IMR-90 (cell line): Measurements from ENCODE around the gene P2RX5. TPM values are rescaled to one million over a fixed set of nuclear protein-coding genes. Genes with fewer than 3 reads are reported as not detected.

ENCODE experiments used
- ATAC-seq: fragments of 200-7000 bp; cut with Tn5 transposase; 2 replicates; pipeline ENCODE4 v1.9.1; 2020; ENCODE audit warnings: low read depth, mild to moderate bottlenecking, moderate library complexity
- BruUV-seq: library from RNA; stranded (reverse); fragments of 400-500 nt; replicated peaks from 2 replicates; lab custom pipeline; 2021; lab: Mats Ljungman, UMichigan
- CTCF ChIA-PET: fragments of 300-600 bp; formaldehyde crosslinking; extraction: SDS; loops from one replicate; lab custom pipeline; 2021; ENCODE audit warnings: antibody characterized with exemption; lab: Yijun Ruan, JAX
- POLR2A ChIA-PET: fragments of 300-600 bp; sonication (Branson Sonifier 250); formaldehyde crosslinking; loops from one replicate; lab custom pipeline; 2022; ENCODE audit warnings: antibody characterized with exemption; ENCODE audit not compliant: unreplicated experiment; lab: Charles Lee
- DNase-seq: peaks from one replicate; pipeline ENCODE4 v3.0.0; 2013
- H2AFZ ChIP-seq: replicated peaks from 2 replicates; pipeline ENCODE3; 2013; ENCODE audit warnings: low read length, mild to moderate bottlenecking; ENCODE audit not compliant: poor library complexity
- H2AK5ac ChIP-seq: 2 replicates; pipeline ENCODE4 v1.6.1; 2013; ENCODE audit warnings: low read depth, low read length, inconsistent platforms
- H2AK9ac ChIP-seq: replicated peaks from 2 replicates; pipeline ENCODE3; 2013; ENCODE audit warnings: mild to moderate bottlenecking, low read depth, low read length, moderate library complexity; ENCODE audit not compliant: poor library complexity
- H2BK120ac ChIP-seq: 2 replicates; pipeline ENCODE4 v1.6.1; 2013; ENCODE audit warnings: low read depth, low read length, inconsistent platforms
- H2BK15ac ChIP-seq: 3 replicates; pipeline ENCODE4 v1.6.1; 2013; ENCODE audit warnings: low read depth, low read length, inconsistent platforms
- H2BK20ac ChIP-seq: 2 replicates; pipeline ENCODE4 v1.6.1; 2013; ENCODE audit warnings: low read depth, mild to moderate bottlenecking, inconsistent platforms, low read length, moderate library complexity
- H2BK5ac ChIP-seq: 2 replicates; pipeline ENCODE4 v1.6.1; 2013; ENCODE audit warnings: mild to moderate bottlenecking, low read depth, low read length, inconsistent platforms; ENCODE audit not compliant: poor library complexity, severe bottlenecking
- H3K14ac ChIP-seq: replicated peaks from 2 replicates; pipeline ENCODE4 v1.6.1; 2013; ENCODE audit warnings: low read depth, low read length, inconsistent platforms
- H3K18ac ChIP-seq: 2 replicates; pipeline ENCODE4 v1.6.1; 2013; ENCODE audit warnings: low read depth, low read length, control low read depth
- H3K23ac ChIP-seq: 2 replicates; pipeline ENCODE4 v1.6.1; 2013; ENCODE audit warnings: low read depth, low read length, inconsistent platforms
- H3K27ac ChIP-seq: 2 replicates; pipeline ENCODE4 v1.5.1; 2013; ENCODE audit warnings: mild to moderate bottlenecking, control low read depth, low read length; ENCODE audit not compliant: insufficient read depth
- H3K27me3 ChIP-seq: 2 replicates; pipeline ENCODE4 v1.6.1; 2013; ENCODE audit warnings: low read length; ENCODE audit not compliant: control insufficient read depth, insufficient read depth
- H3K36me3 ChIP-seq: 2 replicates; pipeline ENCODE4 v1.6.1; 2013; ENCODE audit warnings: low read length, mixed read lengths; ENCODE audit not compliant: control insufficient read depth, insufficient read depth
- H3K4ac ChIP-seq: 2 replicates; pipeline ENCODE4 v1.6.1; 2013; ENCODE audit warnings: low read depth, low read length, inconsistent platforms
- H3K4me1 ChIP-seq: 2 replicates; pipeline ENCODE4 v1.6.1; 2013; ENCODE audit warnings: low read length, mixed read lengths; ENCODE audit not compliant: control insufficient read depth, insufficient read depth
- H3K4me2 ChIP-seq: 2 replicates; pipeline ENCODE4 v1.6.1; 2013; ENCODE audit warnings: low read depth, mild to moderate bottlenecking, control low read depth, low read length, moderate library complexity
- H3K4me3 ChIP-seq: 2 replicates; pipeline ENCODE4 v1.5.1; 2013; ENCODE audit warnings: low read depth, mild to moderate bottlenecking, control low read depth, low read length, moderate library complexity; ENCODE audit not compliant: insufficient read depth
- H3K56ac ChIP-seq: 2 replicates; pipeline ENCODE4 v1.6.1; 2013; ENCODE audit warnings: low read length, inconsistent platforms; ENCODE audit not compliant: insufficient read depth; ENCODE audit errors: extremely low read depth
- H3K79me1 ChIP-seq, 2 experiments: 2 replicates each; pipeline ENCODE4 v1.6.1; 2013; ENCODE audit warnings: low read length in 2 of 2, inconsistent platforms in 1 of 2, low read depth in 1 of 2
- H3K9ac ChIP-seq: 2 replicates; pipeline ENCODE4 v1.6.1; 2013; ENCODE audit warnings: low read depth, low read length, control low read depth
- H3K9me1 ChIP-seq: 2 replicates; pipeline ENCODE4 v1.6.1; 2013; ENCODE audit warnings: low read length, inconsistent platforms; ENCODE audit not compliant: insufficient read depth
- H3K9me3 ChIP-seq: 2 replicates; pipeline ENCODE4 v1.6.1; 2013; ENCODE audit warnings: low read length; ENCODE audit not compliant: control insufficient read depth, insufficient read depth
- H4K20me1 ChIP-seq: 2 replicates; pipeline ENCODE4 v1.6.1; 2013; ENCODE audit warnings: low read length, inconsistent platforms; ENCODE audit not compliant: insufficient read depth
- H4K5ac ChIP-seq: 2 replicates; pipeline ENCODE4 v1.6.1; 2013; ENCODE audit warnings: mild to moderate bottlenecking, low read depth, low read length, control low read depth
- H4K8ac ChIP-seq, 2 experiments: 2 replicates each; pipeline ENCODE4 v1.6.1; 2013; ENCODE audit warnings: low read depth in 2 of 2, low read length in 2 of 2, control low read depth in 1 of 2, inconsistent platforms in 1 of 2
- H4K91ac ChIP-seq: 2 replicates; pipeline ENCODE4 v1.6.1; 2013; ENCODE audit warnings: low read depth, low read length, inconsistent platforms; ENCODE audit not compliant: insufficient read depth
- BHLHE40 ChIP-seq: fragments of 150-350 bp; IDR thresholded peaks from 2 replicates; pipeline ENCODE4 v1.6.1; 2016; ENCODE audit warnings: mild to moderate bottlenecking, low read depth, low read length
- CEBPB ChIP-seq: IDR thresholded peaks from 2 replicates; pipeline ENCODE4 v1.6.1; 2012; ENCODE audit warnings: low read depth, low read length, improper control_type of control experiment
- CHD1 ChIP-seq: IDR thresholded peaks from 2 replicates; pipeline ENCODE4 v1.6.1; 2012; ENCODE audit warnings: low read depth, low read length, improper control_type of control experiment
- FOS ChIP-seq: fragments of 150-350 bp; IDR thresholded peaks from 2 replicates; pipeline ENCODE4 v1.6.1; 2016; ENCODE audit warnings: low read depth, low read length
- MAFK ChIP-seq: IDR thresholded peaks from 2 replicates; pipeline ENCODE4 v1.6.1; 2012; ENCODE audit warnings: low read depth, low read length, improper control_type of control experiment
- MAZ ChIP-seq: IDR thresholded peaks from 2 replicates; pipeline ENCODE4 v1.6.1; 2012; ENCODE audit warnings: low read depth, mild to moderate bottlenecking, low read length, improper control_type of control experiment, moderate library complexity, borderline replicate concordance
- MXI1 ChIP-seq: IDR thresholded peaks from 2 replicates; pipeline ENCODE4 v1.6.1; 2012; ENCODE audit warnings: low read depth, mild to moderate bottlenecking, low read length, moderate library complexity, borderline replicate concordance
- NFE2L2 ChIP-seq: fragments of 150-350 bp; IDR thresholded peaks from 2 replicates; pipeline ENCODE4 v1.6.1; 2016; ENCODE audit warnings: low read depth, mild to moderate bottlenecking, low read length
- POLR2A ChIP-seq: IDR thresholded peaks from 2 replicates; pipeline ENCODE4 v1.6.1; 2012; ENCODE audit warnings: mild to moderate bottlenecking, low read depth, low read length
- RAD21 ChIP-seq: IDR thresholded peaks from 2 replicates; pipeline ENCODE4 v1.6.1; 2012; ENCODE audit warnings: low read length, improper control_type of control experiment
- RCOR1 ChIP-seq: IDR thresholded peaks from 2 replicates; pipeline ENCODE4 v1.6.1; 2012; ENCODE audit warnings: mild to moderate bottlenecking, low read length, improper control_type of control experiment; ENCODE audit not compliant: insufficient replicate concordance
- RFX5 ChIP-seq: IDR thresholded peaks from 2 replicates; pipeline ENCODE4 v1.8.0; 2012; ENCODE audit warnings: low read depth, mild to moderate bottlenecking, low read length, moderate library complexity
- SMC3 ChIP-seq: fragments of 150-350 bp; IDR thresholded peaks from 2 replicates; pipeline ENCODE4 v1.6.1; 2016; ENCODE audit warnings: low read depth, mild to moderate bottlenecking, antibody characterized with exemption, low read length, moderate library complexity
- WGBS, 2 experiments: methylation state at CpG; one replicate each; pipeline versions ENCODE4 v1.1.5 to v1.1.7; 2013; ENCODE audit warnings: missing lambda C conversion rate in 2 of 2; ENCODE audit not compliant: insufficient read length in 1 of 2; ENCODE audit errors: extremely low coverage in 2 of 2; 5-methylcytosine and 5-hydroxymethylcytosine counted together
- dilution Hi-C: fragments of 300-500 bp; cut with HindIII; formaldehyde crosslinking; loops from one replicate; pipeline ENCODE4 v1.14.3; 2018; ENCODE audit warnings: low sequenced_read_pairs; ENCODE audit not compliant: unreplicated experiment
- in situ Hi-C: fragments of 300-500 bp; cut with MboI; formaldehyde crosslinking; loops from 3 replicates; pipeline ENCODE4 v1.14.3; 2019; ENCODE audit warnings: low sequenced_read_pairs, inconsistent platforms, mixed read lengths
- intact Hi-C: fragments of 100-400 bp; cut with micrococcal nuclease; formaldehyde crosslinking; loops from 2 replicates; pipeline ENCODE4 v1.10.0; 2022
- polyA plus RNA-seq, 3 experiments: library from polyadenylated mRNA; depleted of rRNA; stranded (reverse); fragments of >200 nt; gene quantifications; 2 replicates each; pipeline ENCODE4 v1.2.3, GENCODE V29; 2012; ENCODE audit warnings: low replicate concordance in 1 of 3
- total RNA-seq: library from RNA; depleted of rRNA; stranded (reverse); fragments of >200 nt; gene quantifications from 2 replicates; pipeline ENCODE4 v1.2.3, GENCODE V29; 2012
- TF ChIP-seq, protein P1 (sequence below): fragments of 150-350 bp; IDR thresholded peaks from 2 replicates; pipeline ENCODE4 v1.6.1; 2016; ENCODE audit warnings: low read depth, mild to moderate bottlenecking, low read length, moderate library complexity, borderline replicate concordance
- TF ChIP-seq, protein P2 (sequence below): fragments of 150-350 bp; IDR thresholded peaks from 2 replicates; pipeline ENCODE4 v1.6.1; 2017; ENCODE audit warnings: mild to moderate bottlenecking, antibody characterized with exemption, low read length, low read depth
- TF ChIP-seq, protein P3 (sequence below): conservative IDR thresholded peaks from 2 replicates; pipeline ENCODE4 v1.5.1; 2012; ENCODE audit warnings: mild to moderate bottlenecking, low read depth, low read length, improper control_type of control experiment

P2RX5 gene
- total and polyA plus RNA-seq, 2 of the 4 experiments (the other 2 are of a cell fraction), result 1.8 to 3.7 TPM

DNA sequence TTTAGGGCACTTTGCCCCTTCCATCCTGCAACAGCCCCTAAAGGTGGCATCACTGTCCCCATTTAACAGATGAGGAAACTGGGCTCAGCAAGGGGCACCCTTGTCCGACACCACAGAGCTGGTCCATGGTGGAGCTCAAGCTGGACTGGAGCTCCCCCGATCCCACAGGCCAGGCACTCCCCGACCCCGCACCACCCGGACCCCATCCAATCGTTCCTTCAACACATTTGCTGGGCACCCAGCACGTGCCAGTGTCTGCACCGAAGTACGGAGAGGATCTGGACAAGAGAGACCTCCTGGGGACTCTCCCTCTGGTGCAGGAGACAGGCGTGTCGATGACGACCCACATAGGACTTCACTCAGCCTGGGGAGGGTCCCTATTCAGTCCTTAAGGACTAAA is 13.9 kb downstream of the P2RX5 start:
- H2AFZ ChIP-seq, result no peak overlapping the region
- no peak overlapping the region for H4K5ac ChIP-seq
- no peak overlapping the region for H3K4me3 ChIP-seq
- H4K8ac ChIP-seq, result no peak overlapping the region
- H3K18ac ChIP-seq, result no peak overlapping the region
- H3K27me3 ChIP-seq, result peaks cover 11% of the 10 kb centered on the region
- no peak overlapping the region for H3K14ac ChIP-seq
- no peak overlapping the region for H3K56ac ChIP-seq
- 72% methylated on average over 3 of the region's 12 CpGs; no CpG with 5 or more reads in 1 of the 2 experiments for whole genome bisulfite sequencing, 2 experiments
- ATAC-seq, result no peak
- H2AK5ac ChIP-seq, result no peak overlapping the region
- no peaks in the 10 kb centered on the region for H3K9me1 ChIP-seq
- H3K4ac ChIP-seq, result no peak overlapping the region
- H3K36me3 ChIP-seq, result no peaks in the 10 kb centered on the region
- in situ Hi-C loops (no loop called here), dilution Hi-C loops (no loop called here), intact Hi-C loops (loop anchor here (5.0 kb wide), 1 partner anchor 40 kb away; the partner anchor contains the start of gene HASPIN)
- no peak overlapping the region for H2BK120ac ChIP-seq
- no peak overlapping the region for H4K91ac ChIP-seq
- no peak overlapping the region for H3K4me2 ChIP-seq
- no peaks in the 10 kb centered on the region for H3K4me1 ChIP-seq
- POLR2A ChIA-PET, result no interaction called here
- BruUV-seq, result no TSS peak
- no peak overlapping the region for H3K27ac ChIP-seq
- no peaks in the 10 kb centered on the region for H3K9me3 ChIP-seq
- H4K20me1 ChIP-seq, result no peaks in the 10 kb centered on the region
- no peak overlapping the region for H3K23ac ChIP-seq
- CTCF ChIA-PET, result interaction anchor here (0.7 to 0.8 kb wide), 2 partner anchors 13 to 57 kb away, joined by 3 read pairs; no protein-coding TSS in a partner anchor
- no peak for DNase-seq
- H3K9ac ChIP-seq, result no peak overlapping the region
- no peak for TF ChIP-seq POLR2A
- no peak for TF ChIP-seq FOS
- TF ChIP-seq BHLHE40, result no peak
- TF ChIP-seq, protein P1, sequence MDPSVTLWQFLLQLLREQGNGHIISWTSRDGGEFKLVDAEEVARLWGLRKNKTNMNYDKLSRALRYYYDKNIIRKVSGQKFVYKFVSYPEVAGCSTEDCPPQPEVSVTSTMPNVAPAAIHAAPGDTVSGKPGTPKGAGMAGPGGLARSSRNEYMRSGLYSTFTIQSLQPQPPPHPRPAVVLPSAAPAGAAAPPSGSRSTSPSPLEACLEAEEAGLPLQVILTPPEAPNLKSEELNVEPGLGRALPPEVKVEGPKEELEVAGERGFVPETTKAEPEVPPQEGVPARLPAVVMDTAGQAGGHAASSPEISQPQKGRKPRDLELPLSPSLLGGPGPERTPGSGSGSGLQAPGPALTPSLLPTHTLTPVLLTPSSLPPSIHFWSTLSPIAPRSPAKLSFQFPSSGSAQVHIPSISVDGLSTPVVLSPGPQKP, result no peak
- no peak for TF ChIP-seq MAFK
- TF ChIP-seq CEBPB, result no peak
- TF ChIP-seq, protein P2, sequence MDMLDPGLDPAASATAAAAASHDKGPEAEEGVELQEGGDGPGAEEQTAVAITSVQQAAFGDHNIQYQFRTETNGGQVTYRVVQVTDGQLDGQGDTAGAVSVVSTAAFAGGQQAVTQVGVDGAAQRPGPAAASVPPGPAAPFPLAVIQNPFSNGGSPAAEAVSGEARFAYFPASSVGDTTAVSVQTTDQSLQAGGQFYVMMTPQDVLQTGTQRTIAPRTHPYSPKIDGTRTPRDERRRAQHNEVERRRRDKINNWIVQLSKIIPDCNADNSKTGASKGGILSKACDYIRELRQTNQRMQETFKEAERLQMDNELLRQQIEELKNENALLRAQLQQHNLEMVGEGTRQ, result no peak
- TF ChIP-seq RCOR1, result no peak
- TF ChIP-seq, protein P3, sequence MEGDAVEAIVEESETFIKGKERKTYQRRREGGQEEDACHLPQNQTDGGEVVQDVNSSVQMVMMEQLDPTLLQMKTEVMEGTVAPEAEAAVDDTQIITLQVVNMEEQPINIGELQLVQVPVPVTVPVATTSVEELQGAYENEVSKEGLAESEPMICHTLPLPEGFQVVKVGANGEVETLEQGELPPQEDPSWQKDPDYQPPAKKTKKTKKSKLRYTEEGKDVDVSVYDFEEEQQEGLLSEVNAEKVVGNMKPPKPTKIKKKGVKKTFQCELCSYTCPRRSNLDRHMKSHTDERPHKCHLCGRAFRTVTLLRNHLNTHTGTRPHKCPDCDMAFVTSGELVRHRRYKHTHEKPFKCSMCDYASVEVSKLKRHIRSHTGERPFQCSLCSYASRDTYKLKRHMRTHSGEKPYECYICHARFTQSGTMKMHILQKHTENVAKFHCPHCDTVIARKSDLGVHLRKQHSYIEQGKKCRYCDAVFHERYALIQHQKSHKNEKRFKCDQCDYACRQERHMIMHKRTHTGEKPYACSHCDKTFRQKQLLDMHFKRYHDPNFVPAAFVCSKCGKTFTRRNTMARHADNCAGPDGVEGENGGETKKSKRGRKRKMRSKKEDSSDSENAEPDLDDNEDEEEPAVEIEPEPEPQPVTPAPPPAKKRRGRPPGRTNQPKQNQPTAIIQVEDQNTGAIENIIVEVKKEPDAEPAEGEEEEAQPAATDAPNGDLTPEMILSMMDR, result no peak
- TF ChIP-seq NFE2L2, result no peak
- TF ChIP-seq MXI1, result no peak
- no peak for TF ChIP-seq MAZ
- no peak for TF ChIP-seq SMC3
- no peak for TF ChIP-seq RFX5
- no peak for TF ChIP-seq RAD21
- TF ChIP-seq CHD1, result no peak
- no peak overlapping the region for H2BK15ac ChIP-seq
- no peak overlapping the region for H2BK20ac ChIP-seq
- no peak overlapping the region for H2BK5ac ChIP-seq
- no peak overlapping the region for H2AK9ac ChIP-seq
- H3K79me1 ChIP-seq, result no peaks in the 10 kb centered on the region
